Measurements from ENCODE around the gene KLB.

DNA sequence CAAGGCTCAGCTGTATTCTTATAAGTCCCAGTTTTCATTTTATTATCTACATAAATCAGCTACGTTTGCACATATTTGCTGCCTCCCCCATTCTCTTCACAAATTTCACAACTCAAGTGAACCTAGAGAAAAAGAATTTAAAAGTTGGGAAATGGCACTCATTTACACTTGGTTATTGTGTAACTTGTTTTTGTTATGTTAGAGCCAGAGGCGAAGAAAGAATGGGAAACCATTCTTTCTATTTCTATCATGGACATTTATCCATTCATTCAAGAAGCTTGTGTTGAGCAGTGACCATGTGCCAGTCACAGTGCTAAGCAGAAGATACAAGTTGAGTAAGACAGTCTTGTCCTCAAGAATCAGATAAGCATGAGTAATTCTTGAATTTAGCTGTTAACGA, 65.7 kb downstream of the KLB start:
- TF ChIP-seq EZH2 (IDR thresholded peaks at IDR 0.05; ENCODE audit: borderline replicate concordance, insufficient read depth, low read length, poor library complexity, severe bottlenecking): no peak
- TF ChIP-seq EP300 (conservative IDR thresholded peaks at IDR 0.05; ENCODE audit: poor library complexity, severe bottlenecking): no peak
- TF ChIP-seq, protein P1, sequence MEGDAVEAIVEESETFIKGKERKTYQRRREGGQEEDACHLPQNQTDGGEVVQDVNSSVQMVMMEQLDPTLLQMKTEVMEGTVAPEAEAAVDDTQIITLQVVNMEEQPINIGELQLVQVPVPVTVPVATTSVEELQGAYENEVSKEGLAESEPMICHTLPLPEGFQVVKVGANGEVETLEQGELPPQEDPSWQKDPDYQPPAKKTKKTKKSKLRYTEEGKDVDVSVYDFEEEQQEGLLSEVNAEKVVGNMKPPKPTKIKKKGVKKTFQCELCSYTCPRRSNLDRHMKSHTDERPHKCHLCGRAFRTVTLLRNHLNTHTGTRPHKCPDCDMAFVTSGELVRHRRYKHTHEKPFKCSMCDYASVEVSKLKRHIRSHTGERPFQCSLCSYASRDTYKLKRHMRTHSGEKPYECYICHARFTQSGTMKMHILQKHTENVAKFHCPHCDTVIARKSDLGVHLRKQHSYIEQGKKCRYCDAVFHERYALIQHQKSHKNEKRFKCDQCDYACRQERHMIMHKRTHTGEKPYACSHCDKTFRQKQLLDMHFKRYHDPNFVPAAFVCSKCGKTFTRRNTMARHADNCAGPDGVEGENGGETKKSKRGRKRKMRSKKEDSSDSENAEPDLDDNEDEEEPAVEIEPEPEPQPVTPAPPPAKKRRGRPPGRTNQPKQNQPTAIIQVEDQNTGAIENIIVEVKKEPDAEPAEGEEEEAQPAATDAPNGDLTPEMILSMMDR (IDR thresholded peaks at IDR 0.05; ENCODE audit: poor library complexity, severe bottlenecking): no peak
